Activated effector memory CD4-positive, alpha-beta T cell treated with anti-CD3 and anti-CD28 coated beads, Interleukin-2, amount 50 U/mL, for 16 hours (primary cell): ENCODE results near the gene NKX1-1.
A peak's percentile ranks its signal among the peaks of the same experiment; 100 is the strongest.

ENCODE experiments used
- DNase-seq: peaks from one replicate; pipeline ENCODE4 v3.0.0-alpha.2; 2020

NKX1-1 gene

GRCh38 chr4:1370321-1371124 is 35.7 kb downstream of the NKX1-1 start:
- no peak for DNase-seq

- DNase-seq = no peak
Measured at GRCh38 chr4:1369479-1370079, 36.7 kb downstream of the NKX1-1 start.

GRCh38 chr4:1369091-1369450 is 37.2 kb downstream of the NKX1-1 start:
- no peak for DNase-seq

GRCh38 chr4:1368421-1369090 is 37.7 kb downstream of the NKX1-1 start:
- peak; percentile 59 for DNase-seq

- no peak for DNase-seq
Measured at GRCh38 chr4:1367936-1368289, 38.3 kb downstream of the NKX1-1 start.

- DNase-seq = peak; percentile 33
Measured at GRCh38 chr4:1367230-1367935, 38.9 kb downstream of the NKX1-1 start.

- DNase-seq = peak; percentile 60
Measured at GRCh38 chr4:1366371-1367229, 39.6 kb downstream of the NKX1-1 start.

- no peak for DNase-seq
Measured at GRCh38 chr4:1365271-1366178, 40.7 kb downstream of the NKX1-1 start.

GRCh38 chr4:1364748-1365147 is 41.5 kb downstream of the NKX1-1 start:
- DNase-seq = no peak

GRCh38 chr4:1364217-1364616 is 42.0 kb downstream of the NKX1-1 start:
- no peak for DNase-seq

- DNase-seq = no peak
Measured at GRCh38 chr4:1363513-1363912, 42.7 kb downstream of the NKX1-1 start.

GRCh38 chr4:1362521-1362920 is 43.7 kb downstream of the NKX1-1 start:
- DNase-seq = no peak

GRCh38 chr4:1362046-1362445 is 44.2 kb downstream of the NKX1-1 start:
- DNase-seq = no peak

GRCh38 chr4:1361431-1361830 is 44.8 kb downstream of the NKX1-1 start:
- no peak for DNase-seq

- no peak for DNase-seq
Measured at GRCh38 chr4:1360423-1361283, 45.6 kb downstream of the NKX1-1 start.

- no peak for DNase-seq
Measured at GRCh38 chr4:1359976-1360375, 46.3 kb downstream of the NKX1-1 start.

- no peak for DNase-seq
Measured at GRCh38 chr4:1359144-1359501, 47.1 kb downstream of the NKX1-1 start.

GRCh38 chr4:1358421-1359143 is 47.7 kb downstream of the NKX1-1 start:
- no peak for DNase-seq

- no peak for DNase-seq
Measured at GRCh38 chr4:1357356-1358248, 48.6 kb downstream of the NKX1-1 start.
